Keratinocyte (primary cell): ENCODE results near the gene GDPD5.

ENCODE experiments used
- CTCF ChIP-seq, 3 experiments: IDR thresholded peaks in 1 of 3; conservative IDR thresholded peaks in 1 of 3; optimal IDR thresholded peaks in 1 of 3; 2 replicates in 2 of 3; 3 replicates in 1 of 3; pipeline versions ENCODE3 to v1.5.1; 2011; ENCODE audit warnings: low read length in 3 of 3, mild to moderate bottlenecking in 3 of 3, moderate library complexity in 2 of 3, control low read depth in 1 of 3, inconsistent platforms in 1 of 3; ENCODE audit not compliant: insufficient read depth in 2 of 3; ENCODE audit errors: extremely low read depth in 1 of 3
- EZH2 ChIP-seq: IDR thresholded peaks from one replicate; pipeline ENCODE4 v1.6.1; 2012; ENCODE audit warnings: inconsistent platforms, mild to moderate bottlenecking, low read length, moderate library complexity

GRCh38 chr11:75400146-75400865, 125.4 kb downstream of the GDPD5 start:
- no peak for TF ChIP-seq CTCF (optimal IDR thresholded peaks at IDR 0.05 in 1 of 3, IDR thresholded peaks at IDR 0.05 in 1 of 3, conservative IDR thresholded peaks at IDR 0.05 in 1 of 3; ENCODE audit: extremely low read depth in 1 of 3, insufficient read depth in 2 of 3, low read length in 3 of 3)
- TF ChIP-seq EZH2 = no peak
